HepG2 (cell line): Measurements from ENCODE around the gene TET3. TPM values are rescaled to one million over a fixed set of nuclear protein-coding genes. Genes with fewer than 3 reads are reported as not detected.
A peak's percentile ranks its signal among the peaks of the same experiment; 100 is the strongest.

Experiments
- ARID3A ChIP-seq: IDR thresholded peaks from 2 replicates; pipeline ENCODE4 v1.6.1; 2012; ENCODE audit warnings: low read depth, low read length, improper control_type of control experiment
- ASH2L ChIP-seq: fragments of 300-600, 200-600 bp; sonication (generic); IDR thresholded peaks from 2 replicates; pipeline ENCODE4 v1.7.0; 2017; ENCODE audit warnings: low read depth, mild to moderate bottlenecking, moderate library complexity, mixed read lengths, low read length; ENCODE audit not compliant: insufficient read length
- GATAD1 ChIP-seq: IDR thresholded peaks from 2 replicates; pipeline ENCODE4 v1.6.1; 2016; ENCODE audit warnings: missing genetic modification reagents, missing compliant biosample characterization
- HNF1B ChIP-seq: sonication (generic); formaldehyde crosslinking; IDR thresholded peaks from 2 replicates; pipeline ENCODE4 v1.5.1; 2020; ENCODE audit warnings: mild to moderate bottlenecking, moderate library complexity, missing genetic modification reagents
- HNRNPLL ChIP-seq: fragments of 200-400 bp; formaldehyde crosslinking; IDR thresholded peaks from 2 replicates; pipeline ENCODE4 v1.6.1; 2017; ENCODE audit warnings: mild to moderate bottlenecking, low read depth, low read length; ENCODE audit not compliant: poor library complexity, severe bottlenecking
- MXD3 ChIP-seq: IDR thresholded peaks from 2 replicates; pipeline ENCODE4 v1.6.1; 2016; ENCODE audit warnings: mild to moderate bottlenecking, missing biosample characterization, missing genetic modification reagents
- PTBP1 ChIP-seq: fragments of 200-400 bp; formaldehyde crosslinking; IDR thresholded peaks from 2 replicates; pipeline ENCODE4 v1.6.1; 2018; ENCODE audit warnings: low read length, low read depth; ENCODE audit not compliant: poor library complexity, severe bottlenecking
- RXRA ChIP-seq: sonication (generic); formaldehyde crosslinking; IDR thresholded peaks from 2 replicates; pipeline ENCODE4 v1.5.1; 2020; ENCODE audit warnings: missing genetic modification reagents
- SP140L ChIP-seq: sonication (generic); formaldehyde crosslinking; IDR thresholded peaks from 2 replicates; pipeline ENCODE4 v1.4.0; 2020; ENCODE audit warnings: missing genetic modification reagents, borderline replicate concordance
- TGIF2 ChIP-seq: IDR thresholded peaks from 2 replicates; pipeline ENCODE4 v1.6.1; 2016; ENCODE audit warnings: control low read depth, missing compliant biosample characterization
- YY1 ChIP-seq: IDR thresholded peaks from 2 replicates; pipeline ENCODE4 v1.6.1; 2011; ENCODE audit warnings: low read length, low read depth, moderate library complexity, mild to moderate bottlenecking; ENCODE audit not compliant: insufficient read depth, insufficient replicate concordance
- ZEB1 ChIP-seq: IDR thresholded peaks from 2 replicates; pipeline ENCODE4 v1.6.1; 2012; ENCODE audit warnings: mild to moderate bottlenecking, low read depth, inconsistent platforms; ENCODE audit not compliant: insufficient replicate concordance
- ZGPAT ChIP-seq: IDR thresholded peaks from 2 replicates; pipeline ENCODE4 v1.6.1; 2016; ENCODE audit warnings: mild to moderate bottlenecking
- ZNF263 ChIP-seq: sonication (generic); formaldehyde crosslinking; IDR thresholded peaks from 2 replicates; pipeline ENCODE4 v1.4.0; 2020; ENCODE audit warnings: missing genetic modification reagents
- ZNF558 ChIP-seq: sonication (generic); formaldehyde crosslinking; IDR thresholded peaks from 2 replicates; pipeline ENCODE4 v1.9.0; 2022; ENCODE audit warnings: mild to moderate bottlenecking, missing genetic modification reagents, borderline replicate concordance
- ZNF687 ChIP-seq: sonication (generic); formaldehyde crosslinking; IDR thresholded peaks from 2 replicates; pipeline ENCODE4 v1.5.1; 2020; ENCODE audit warnings: mild to moderate bottlenecking, missing genetic modification reagents, moderate library complexity
- ZNF737 ChIP-seq: sonication (generic); formaldehyde crosslinking; IDR thresholded peaks from 2 replicates; pipeline ENCODE4 v1.5.0; 2020; ENCODE audit warnings: missing genetic modification reagents, mild to moderate bottlenecking, borderline replicate concordance
- polyA plus RNA-seq, 8 experiments: library from polyadenylated mRNA; depleted of rRNA in 3 of 8; stranded (reverse) in 7 of 8; unstranded in 1 of 8; fragments of >200 nt; fragmentation: Illumina TruSeq in 4 of 8; extraction: Trizol in 4 of 8; gene quantifications; 2 replicates each; pipeline versions ENCODE4 v1.2.1 to v1.2.3, GENCODE V29; 2011 to 2016; ENCODE audit warnings: low read depth in 4 of 8, missing spikeins in 1 of 8, mixed read lengths in 1 of 8; ENCODE audit not compliant: insufficient read depth in 1 of 8
- total RNA-seq, 5 experiments: library from RNA; depleted of rRNA; stranded (reverse); fragments of >200 nt; fragmentation: Illumina TruSeq; extraction: Trizol; gene quantifications; 2 replicates each; pipeline ENCODE4 v1.2.3, GENCODE V29; 2016; ENCODE audit warnings: low read depth in 1 of 5

TET3 gene
- total and polyA plus RNA-seq, 2 of the 13 experiments (the other 11 are each of a cell fraction or from before 2014, with no cell fraction given) = 4.3 to 6.8 TPM

- TF ChIP-seq SP140L (CRISPR knock-in tag) (0 out of 2 replicates have a peak, but pooled peaks have one; percentile 21), MXD3 (CRISPR knock-in tag) (0 out of 2 replicates have a peak, but pooled peaks have one; percentile 18), ZNF737 (CRISPR knock-in tag) (peak; percentile 8), RXRA (CRISPR knock-in tag) (0 out of 2 replicates have a peak, but pooled peaks have one; percentile 64), HNRNPLL (peak; percentile 49), HNF1B (CRISPR knock-in tag) (peak; percentile 82; the same call in 1 of the 2 replicates), ZNF558 (0 out of 2 replicates have a peak, but pooled peaks have one; percentile 46), ZNF263 (peak; percentile 28; the same call in 1 of the 2 replicates), ZGPAT (CRISPR knock-in tag) (0 out of 2 replicates have a peak, but pooled peaks have one; percentile 55), ZNF687 (CRISPR knock-in tag) (no peak; the same call in 1 of the 2 replicates), GATAD1 (CRISPR knock-in tag) (no peak), ASH2L (peak; percentile 60), PTBP1 (peak; percentile 46), ARID3A (no peak), ZEB1 (peak; percentile 26), YY1 (peak; percentile 60), TGIF2 (CRISPR knock-in tag) (peak; percentile 69; the same call in 1 of the 2 replicates)
These were observed 1.1 kb upstream of the TET3 start (continued) for GRCh38 chr2:73983322-73984202.
